Omental fat pad (tissue), 4 donors: Measurements from ENCODE around the gene TRAPPC5. TPM values are rescaled to one million over a fixed set of nuclear protein-coding genes. Genes with fewer than 3 reads are reported as not detected.

Experiments used
- ATAC-seq: fragments of 150-250 bp; one replicate; pipeline ENCODE4 v1.9.1; 2016; ENCODE audit warnings: mild to moderate bottlenecking, moderate library complexity; ENCODE audit not compliant: low FRiP score
- DNase-seq: peaks from one replicate; pipeline ENCODE4 v3.0.0-alpha.2; 2019; ENCODE audit warnings: low spot score
- CTCF ChIP-seq, 3 donors: fragments of 450-650 bp; IDR thresholded peaks; one replicate each; pipeline ENCODE4 v1.5.1; 2016 to 2017; ENCODE audit warnings: antibody characterized with exemption in 3 of 3, mild to moderate bottlenecking in 3 of 3, moderate library complexity in 2 of 3
- total RNA-seq, 4 donors: library from RNA; depleted of rRNA; stranded (reverse); fragments of >200 nt; gene quantifications; one replicate each; pipeline ENCODE4 v1.1.0, GENCODE V29; 2016

The TRAPPC5 gene
- total RNA-seq, 4 donors from 2014 or later, result 54.1 to 83.6 (median 76.7) TPM

GRCh38 chr19:7725791-7726190, 45.2 kb downstream of the TRAPPC5 start:
- ATAC-seq (no peak), DNase-seq (no peak)
- TF ChIP-seq CTCF (IDR thresholded peaks at IDR 0.05), result no peak

- TF ChIP-seq CTCF (IDR thresholded peaks at IDR 0.05), result no peak
- ATAC-seq (no peak), DNase-seq (no peak)
Measured at GRCh38 chr19:7729211-7729610, 48.6 kb downstream of the TRAPPC5 start.

GRCh38 chr19:7729831-7730285, 49.2 kb downstream of the TRAPPC5 start:
- ATAC-seq (no peak), DNase-seq (no peak)
- no peak for TF ChIP-seq CTCF (IDR thresholded peaks at IDR 0.05)

GRCh38 chr19:7730286-7731217, 49.9 kb downstream of the TRAPPC5 start:
- no peak for TF ChIP-seq CTCF (IDR thresholded peaks at IDR 0.05)
- ATAC-seq (no peak), DNase-seq (no peak)

- ATAC-seq (no peak), DNase-seq (no peak)
- TF ChIP-seq CTCF (IDR thresholded peaks at IDR 0.05), result no peak
Measured at GRCh38 chr19:7731218-7731595, 50.6 kb downstream of the TRAPPC5 start.

GRCh38 chr19:7731615-7732014, 51.0 kb downstream of the TRAPPC5 start:
- ATAC-seq (no peak), DNase-seq (no peak)
- no peak for TF ChIP-seq CTCF (IDR thresholded peaks at IDR 0.05)

- ATAC-seq (no peak), DNase-seq (no peak)
- TF ChIP-seq CTCF (IDR thresholded peaks at IDR 0.05), result no peak
Measured at GRCh38 chr19:7732045-7732444, 51.4 kb downstream of the TRAPPC5 start, which contains the start of gene CLEC4G. CLEC4G (minus strand) TSS chr19:7732110; CDS start chr19:7732102, 8 bp downstream.
